ENCODE measurements around the gene ERBB4. TPM values are rescaled to one million over a fixed set of nuclear protein-coding genes. Genes with fewer than 3 reads are reported as not detected.

The ERBB4 gene
- total RNA-seq, 1 donor from 2014 or later = 22.6 TPM

DNA sequence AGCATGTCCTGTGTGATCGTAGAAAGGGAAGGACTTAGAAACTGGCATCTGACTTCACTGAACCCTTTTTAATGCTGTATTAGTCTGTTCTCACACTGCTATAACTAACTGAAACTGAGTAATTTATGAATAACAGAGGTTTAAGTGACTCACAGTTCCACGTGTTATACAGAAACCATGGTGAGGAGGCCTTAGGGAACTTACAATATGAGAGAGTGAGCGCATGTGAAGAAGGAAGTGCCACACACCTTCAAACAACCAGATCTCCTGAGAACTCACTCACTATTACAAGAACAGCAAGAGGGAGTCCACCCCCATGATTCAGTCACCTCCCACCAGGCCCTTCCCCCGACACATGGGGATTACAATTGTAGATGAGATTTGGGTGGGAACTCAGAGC, 1170.9 kb downstream of the ERBB4 start:
- no peak overlapping the region for H3K4me3 ChIP-seq
- no peaks in the 10 kb centered on the region for H3K27me3 ChIP-seq
- ATAC-seq = no peak
- no peak for DNase-seq
- no peaks in the 10 kb centered on the region for H3K36me3 ChIP-seq
- TF ChIP-seq, protein P1, sequence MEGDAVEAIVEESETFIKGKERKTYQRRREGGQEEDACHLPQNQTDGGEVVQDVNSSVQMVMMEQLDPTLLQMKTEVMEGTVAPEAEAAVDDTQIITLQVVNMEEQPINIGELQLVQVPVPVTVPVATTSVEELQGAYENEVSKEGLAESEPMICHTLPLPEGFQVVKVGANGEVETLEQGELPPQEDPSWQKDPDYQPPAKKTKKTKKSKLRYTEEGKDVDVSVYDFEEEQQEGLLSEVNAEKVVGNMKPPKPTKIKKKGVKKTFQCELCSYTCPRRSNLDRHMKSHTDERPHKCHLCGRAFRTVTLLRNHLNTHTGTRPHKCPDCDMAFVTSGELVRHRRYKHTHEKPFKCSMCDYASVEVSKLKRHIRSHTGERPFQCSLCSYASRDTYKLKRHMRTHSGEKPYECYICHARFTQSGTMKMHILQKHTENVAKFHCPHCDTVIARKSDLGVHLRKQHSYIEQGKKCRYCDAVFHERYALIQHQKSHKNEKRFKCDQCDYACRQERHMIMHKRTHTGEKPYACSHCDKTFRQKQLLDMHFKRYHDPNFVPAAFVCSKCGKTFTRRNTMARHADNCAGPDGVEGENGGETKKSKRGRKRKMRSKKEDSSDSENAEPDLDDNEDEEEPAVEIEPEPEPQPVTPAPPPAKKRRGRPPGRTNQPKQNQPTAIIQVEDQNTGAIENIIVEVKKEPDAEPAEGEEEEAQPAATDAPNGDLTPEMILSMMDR (IDR thresholded peaks at IDR 0.05) = no peak
- H3K27ac ChIP-seq = no peak overlapping the region
- H3K9me3 ChIP-seq = no peaks in the 10 kb centered on the region
- no peaks in the 10 kb centered on the region for H3K4me1 ChIP-seq
- intact Hi-C loops (cut with DNase I) = no loop called here

DNA sequence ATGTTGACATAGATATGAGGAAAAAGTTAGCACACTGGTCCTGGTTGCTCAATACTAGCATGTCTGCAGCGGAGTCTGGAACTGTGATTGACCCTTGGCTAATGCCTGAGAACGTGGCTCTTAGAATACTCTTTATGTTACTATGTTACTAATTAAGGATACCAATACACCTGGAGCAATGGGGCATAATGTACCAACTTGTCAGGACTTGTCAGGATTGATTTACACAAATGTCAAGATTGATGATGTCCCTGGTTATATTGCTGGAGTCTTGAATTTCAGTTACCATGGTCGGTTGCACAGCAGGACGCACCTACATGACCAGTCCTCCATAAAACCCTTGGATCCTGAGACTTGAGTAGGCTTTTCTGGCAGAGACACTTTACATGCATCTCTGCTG, 1171.3 kb downstream of the ERBB4 start:
- Histone ChIP-seq H3K9me3 (no peaks in the 10 kb centered on the region), H3K27ac (no peak overlapping the region), H3K27me3 (no peaks in the 10 kb centered on the region), H3K36me3 (no peaks in the 10 kb centered on the region), H3K4me1 (no peaks in the 10 kb centered on the region), H3K4me3 (no peak overlapping the region)
- ATAC-seq (no peak), DNase-seq (no peak)
- TF ChIP-seq, protein P1 (IDR thresholded peaks at IDR 0.05) = no peak
- intact Hi-C loops (cut with DNase I) = no loop called here

DNA sequence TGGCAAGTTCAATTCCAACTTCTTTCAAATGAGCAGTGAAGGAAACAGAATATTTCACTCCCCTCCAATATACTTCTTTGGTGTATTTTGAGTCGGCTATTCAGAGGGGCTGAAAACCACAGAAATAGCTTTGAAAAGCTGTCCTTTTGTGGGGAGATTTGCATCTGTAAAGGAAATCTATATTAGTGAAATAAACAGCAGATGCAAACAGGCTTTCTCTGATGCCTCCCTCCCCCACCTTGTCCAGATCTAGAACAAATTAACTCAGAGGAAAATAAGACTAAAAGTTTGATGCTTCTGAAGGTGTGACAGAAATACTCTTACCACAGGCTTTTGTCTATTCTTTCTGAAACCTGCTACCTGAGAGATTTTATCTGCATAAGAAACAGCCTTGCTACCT, 1173.7 kb downstream of the ERBB4 start:
- Histone ChIP-seq H3K27ac (no peak overlapping the region), H3K4me3 (no peak overlapping the region), H3K4me1 (no peaks in the 10 kb centered on the region), H3K9me3 (no peaks in the 10 kb centered on the region), H3K27me3 (no peaks in the 10 kb centered on the region), H3K36me3 (no peaks in the 10 kb centered on the region)
- DNase-seq (no peak), ATAC-seq (no peak)
- TF ChIP-seq, protein P1 (IDR thresholded peaks at IDR 0.05) = no peak
- intact Hi-C loops (cut with DNase I) = no loop called here

DNA sequence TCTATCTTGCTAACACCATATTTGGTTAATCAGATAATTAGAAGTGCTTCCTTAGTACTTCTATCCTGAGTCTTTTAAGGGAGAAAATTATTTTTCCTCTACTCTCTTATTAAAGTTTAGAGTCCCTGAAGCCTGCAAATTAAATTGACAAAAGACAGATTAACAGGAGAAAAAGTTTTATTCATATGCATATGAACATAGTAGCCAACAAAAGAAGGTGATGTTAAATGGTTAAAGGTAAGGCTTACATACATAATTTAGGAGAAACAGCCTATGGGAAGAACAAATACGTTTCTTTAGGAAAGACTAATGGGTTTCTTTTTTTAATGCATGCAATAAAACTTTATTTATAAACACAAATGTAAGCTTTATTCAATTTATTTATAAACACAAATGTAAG, 1177.2 kb downstream of the ERBB4 start:
- Histone ChIP-seq H3K4me3 (no peak overlapping the region), H3K27ac (no peak overlapping the region), H3K27me3 (no peaks in the 10 kb centered on the region), H3K9me3 (no peaks in the 10 kb centered on the region), H3K36me3 (no peaks in the 10 kb centered on the region), H3K4me1 (no peaks in the 10 kb centered on the region)
- no peak for DNase-seq
- ATAC-seq = no peak
- intact Hi-C loops (cut with DNase I) = no loop called here
- TF ChIP-seq, protein P1 (IDR thresholded peaks at IDR 0.05) = no peak

DNA sequence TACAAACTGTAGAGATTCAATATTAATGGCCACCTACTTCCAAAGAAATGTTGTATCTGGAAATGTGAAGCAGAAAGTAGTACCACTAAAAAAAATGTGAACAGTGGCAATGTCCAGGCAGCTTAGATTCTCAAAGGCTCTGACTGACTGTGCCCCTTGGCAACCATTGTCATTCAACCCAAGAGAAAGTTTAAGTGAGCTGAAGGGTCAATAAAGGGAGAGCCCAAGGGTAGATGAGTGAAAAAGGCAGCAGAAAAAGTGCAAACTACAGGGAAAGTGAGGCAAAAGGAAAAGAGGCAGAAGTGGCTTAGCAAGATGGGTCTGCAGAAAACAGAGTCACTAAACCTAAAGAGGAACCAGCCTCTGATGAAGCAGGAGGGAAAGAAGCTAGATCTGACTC, 1179.3 kb downstream of the ERBB4 start:
- no peaks in the 10 kb centered on the region for H3K27me3 ChIP-seq
- intact Hi-C loops (cut with DNase I) = no loop called here
- TF ChIP-seq, protein P1 (IDR thresholded peaks at IDR 0.05) = no peak
- ATAC-seq (no peak), DNase-seq (no peak)
- no peaks in the 10 kb centered on the region for H3K4me1 ChIP-seq
- H3K27ac ChIP-seq = no peak overlapping the region
- no peaks in the 10 kb centered on the region for H3K36me3 ChIP-seq
- no peaks in the 10 kb centered on the region for H3K9me3 ChIP-seq
- H3K4me3 ChIP-seq = no peak overlapping the region

DNA sequence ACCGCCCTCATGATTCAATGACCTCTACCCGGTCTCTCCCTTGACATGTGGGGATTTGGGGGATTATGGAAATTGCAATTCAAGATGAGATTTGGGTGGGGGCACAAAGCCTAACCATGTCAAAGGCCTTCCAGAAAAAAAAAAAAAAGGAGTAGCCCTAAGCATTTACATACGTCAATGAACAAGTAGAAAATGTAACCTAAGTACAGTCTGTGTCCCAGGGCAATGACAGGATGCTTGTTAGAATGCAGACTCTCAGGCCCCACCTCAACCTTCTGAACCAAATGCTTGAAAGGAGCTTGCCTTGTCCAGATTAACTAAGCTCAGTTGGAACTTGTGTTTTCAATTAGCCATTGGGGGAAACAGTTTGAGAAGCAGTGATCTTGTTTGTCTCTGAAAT, 1180.1 kb downstream of the ERBB4 start:
- no peak for ATAC-seq

More for the DNA sequence above, 1180.1 kb downstream of the ERBB4 start:
- Histone ChIP-seq H3K4me1 (no peaks in the 10 kb centered on the region), H3K27me3 (no peaks in the 10 kb centered on the region), H3K4me3 (no peak overlapping the region), H3K36me3 (no peaks in the 10 kb centered on the region), H3K9me3 (no peaks in the 10 kb centered on the region), H3K27ac (no peak overlapping the region)
- DNase-seq = no peak
- TF ChIP-seq, protein P1 (IDR thresholded peaks at IDR 0.05) = no peak
- intact Hi-C loops (cut with DNase I) = no loop called here

Measured in upper lobe of right lung (tissue), 1 donor.